RWPE1 (cell line): ENCODE results near the gene B4GAT1.

Source experiments
- CTCF ChIA-PET: fragments of 350-600 bp; sonication (Branson Sonifier 250); formaldehyde crosslinking; extraction: SDS; loops from one replicate; lab custom pipeline; 2021; lab: Yijun Ruan, JAX
- POLR2A ChIA-PET: fragments of 400-600 bp; formaldehyde crosslinking; extraction: SDS; loops from one replicate; lab custom pipeline; 2020; ENCODE audit warnings: antibody characterized with exemption; ENCODE audit not compliant: low non-redundant PET; lab: Yijun Ruan, JAX
- DNase-seq: peaks from one replicate; pipeline ENCODE4 v3.0.0; 2012; ENCODE audit warnings: low spot score
- H3K27ac ChIP-seq: fragments of 450-650 bp; 2 replicates; pipeline ENCODE4 v1.5.1; 2017
- CTCF ChIP-seq: fragments of 450-650 bp; conservative IDR thresholded peaks from 2 replicates; pipeline ENCODE4 v1.5.1; 2017; ENCODE audit warnings: low read depth, mild to moderate bottlenecking

The B4GAT1 gene

GRCh38 chr11:66346476-66347424 is 679 bp downstream of the B4GAT1 start:
- peak overlapping the region; percentile 92 for H3K27ac ChIP-seq
- no peak for DNase-seq
- POLR2A ChIA-PET: no interaction called here
- CTCF ChIA-PET: interaction anchor here (0.5 to 2.0 kb wide), 3 partner anchors 35 to 124 kb away, joined by 3 to 10 read pairs (median 5); no protein-coding TSS in a partner anchor
- TF ChIP-seq CTCF: no peak

GRCh38 chr11:66345316-66345649 is 2.1 kb downstream of the B4GAT1 start:
- CTCF ChIA-PET: interaction anchor here (1.0 to 2.2 kb wide), 3 partner anchors 17 to 44 kb away, joined by 3 to 9 read pairs (median 9); no protein-coding TSS in a partner anchor
- no peak for DNase-seq
- POLR2A ChIA-PET: interaction anchor here (0.6 to 0.8 kb wide), 3 partner anchors 10 to 41 kb away, joined by 3 to 7 read pairs (median 4); no protein-coding TSS in a partner anchor
- H3K27ac ChIP-seq: peak overlapping the region; percentile 92
- no peak for TF ChIP-seq CTCF

GRCh38 chr11:66344550-66345315 is 2.7 kb downstream of the B4GAT1 start, which contains the start of gene BRMS1:
Gene BRMS1 (minus strand): TSS chr11:66345104. CDS start chr11:66342234, 2,870 bp downstream.
- H3K27ac ChIP-seq: peak within 1 kb of the TSS; percentile 92

GRCh38 chr11:66343176-66343575 is 4.3 kb downstream of the B4GAT1 start:
- ChIA-PET CTCF (interaction anchor here (0.9 kb wide), 1 partner anchor 32 kb away, joined by 3 read pairs; no protein-coding TSS in a partner anchor), POLR2A (no interaction called here)
- TF ChIP-seq CTCF: no peak
- DNase-seq: no peak
- peak overlapping the region; percentile 60 for H3K27ac ChIP-seq

More at GRCh38 chr11:66344550-66345315, 2.7 kb downstream of the B4GAT1 start, which contains the start of gene BRMS1:
- ChIA-PET POLR2A (interaction anchor here (0.6 to 1.0 kb wide), 6 partner anchors 10 to 42 kb away, joined by 3 to 7 read pairs (median 4); no protein-coding TSS in a partner anchor), CTCF (interaction anchor here (0.6 to 2.2 kb wide), 8 partner anchors 10 to 382 kb away, joined by 3 to 9 read pairs (median 4); no protein-coding TSS in a partner anchor)
- TF ChIP-seq CTCF: peak; percentile 15; the same call in 1 of the 2 replicates
- DNase-seq: peak; percentile 91

- POLR2A ChIA-PET: no interaction called here
- peak overlapping the region; percentile 100 for H3K27ac ChIP-seq
- no peak for TF ChIP-seq CTCF
- CTCF ChIA-PET: no interaction called here
- DNase-seq: no peak
These were observed 5.8 kb downstream of the B4GAT1 start for GRCh38 chr11:66341502-66342126.
